ENCODE data around the gene TMPRSS2. TPM values are rescaled to one million over a fixed set of nuclear protein-coding genes. Genes with fewer than 3 reads are reported as not detected.

TMPRSS2 gene
- total and polyA plus RNA-seq, 9 of the 15 experiments (the other 6 are each of a cell fraction or from before 2014, with no cell fraction given), result 0.20 TPM; not detected in 8

- Histone ChIP-seq H3K4me2 (ENCODE audit: insufficient read depth, low read length) (no peak overlapping the region), H3K27ac (ENCODE audit: extremely low read depth, low read depth, low read length) (no peak overlapping the region), H3K79me2 (ENCODE audit: control insufficient read depth, insufficient read depth, low read length) (no peaks in the 10 kb centered on the region), H3K4me1 (replicated peaks in 1 of 2; ENCODE audit: control insufficient read depth in 2 of 2, insufficient read depth in 2 of 2, low read length in 2 of 2) (peaks cover 0 to 3% of the 10 kb centered on the region in 2 experiments; a peak in 1 of 5 replicates), H3K4me3 (no peak overlapping the region), H3K9me3 (replicated peaks; ENCODE audit: control insufficient read depth, insufficient read depth, low read depth, low read length) (no peaks in the 10 kb centered on the region), H3K27me3 (ENCODE audit: control insufficient read depth in 2 of 2, insufficient read depth in 2 of 2, low read length in 2 of 2) (peaks cover 35 to 39% of the 10 kb centered on the region in 2 experiments), H3K9ac (ENCODE audit: insufficient read depth in 1 of 2, low read depth in 2 of 2, low read length in 2 of 2) (no peak overlapping the region), H4K20me1 (replicated peaks; ENCODE audit: control insufficient read depth, insufficient read depth, low read length) (peaks cover 4% of the 10 kb centered on the region; the same call in 1 of the 2 replicates), H2AFZ (ENCODE audit: low read depth, low read length) (no peak overlapping the region), H3K9me1 (ENCODE audit: control insufficient read depth, insufficient read depth, low read length) (peaks cover 6% of the 10 kb centered on the region), H3K36me3 (ENCODE audit: control insufficient read depth, insufficient read depth, low read length) (no peaks in the 10 kb centered on the region)
- ATAC-seq, result no peak
- intact Hi-C loops (cut with micrococcal nuclease), result no loop called here
- no peak for DNase-seq (ENCODE audit: extremely low read depth in 1 of 4, low spot score in 3 of 4)
- WGBS (ENCODE audit: insufficient coverage, low coverage, missing lambda C conversion rate), result 0% methylated on average over 5 of the region's 5 CpGs
- TF ChIP-seq KDM5B (IDR thresholded peaks at IDR 0.05; ENCODE audit: insufficient replicate concordance, low read depth, low read length) (no peak), ZNF146 (CRISPR knock-in tag; IDR thresholded peaks at IDR 0.05; ENCODE audit: unreplicated experiment) (no peak), SRSF1 (IDR thresholded peaks at IDR 0.05; ENCODE audit: low read depth, low read length) (no peak), ZNF124 (CRISPR knock-in tag; IDR thresholded peaks at IDR 0.05) (no peak), TBL1XR1 (IDR thresholded peaks at IDR 0.05; ENCODE audit: low read length in 2 of 2) (no peak), STAG1 (CRISPR knock-in tag; IDR thresholded peaks at IDR 0.05; ENCODE audit: borderline replicate concordance) (no peak), ZMIZ1 (IDR thresholded peaks at IDR 0.05; ENCODE audit: low read depth in 2 of 2, low read length in 2 of 2) (no peak), TCF3 (CRISPR knock-in tag; IDR thresholded peaks at IDR 0.05) (no peak), TCFL5 (CRISPR knock-in tag; conservative IDR thresholded peaks at IDR 0.05) (no peak)
- TF ChIP-seq, protein P1, sequence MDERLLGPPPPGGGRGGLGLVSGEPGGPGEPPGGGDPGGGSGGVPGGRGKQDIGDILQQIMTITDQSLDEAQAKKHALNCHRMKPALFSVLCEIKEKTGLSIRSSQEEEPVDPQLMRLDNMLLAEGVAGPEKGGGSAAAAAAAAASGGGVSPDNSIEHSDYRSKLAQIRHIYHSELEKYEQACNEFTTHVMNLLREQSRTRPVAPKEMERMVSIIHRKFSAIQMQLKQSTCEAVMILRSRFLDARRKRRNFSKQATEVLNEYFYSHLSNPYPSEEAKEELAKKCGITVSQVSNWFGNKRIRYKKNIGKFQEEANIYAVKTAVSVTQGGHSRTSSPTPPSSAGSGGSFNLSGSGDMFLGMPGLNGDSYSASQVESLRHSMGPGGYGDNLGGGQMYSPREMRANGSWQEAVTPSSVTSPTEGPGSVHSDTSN (CRISPR knock-in tag; IDR thresholded peaks at IDR 0.05; ENCODE audit: low read depth), result no peak
- TF ChIP-seq, protein P1 (tag; conservative IDR thresholded peaks at IDR 0.05; ENCODE audit: low read depth), result no peak
- TF ChIP-seq, protein P2, sequence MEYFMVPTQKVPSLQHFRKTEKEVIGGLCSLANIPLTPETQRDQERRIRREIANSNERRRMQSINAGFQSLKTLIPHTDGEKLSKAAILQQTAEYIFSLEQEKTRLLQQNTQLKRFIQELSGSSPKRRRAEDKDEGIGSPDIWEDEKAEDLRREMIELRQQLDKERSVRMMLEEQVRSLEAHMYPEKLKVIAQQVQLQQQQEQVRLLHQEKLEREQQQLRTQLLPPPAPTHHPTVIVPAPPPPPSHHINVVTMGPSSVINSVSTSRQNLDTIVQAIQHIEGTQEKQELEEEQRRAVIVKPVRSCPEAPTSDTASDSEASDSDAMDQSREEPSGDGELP (CRISPR knock-in tag; IDR thresholded peaks at IDR 0.05; ENCODE audit: borderline replicate concordance), result no peak
- ChIA-PET POLR2A (no interaction called here), CTCF (ENCODE audit: low intra/inter-chr PET ratio) (no interaction called here)
- BruUV-seq (replicated peaks), result no TSS peak
- FAIRE-seq, result no peak
- in situ Hi-C loops (cut with MboI), result no loop called here
These were observed 3.9 kb downstream of the TMPRSS2 start for GRCh38 chr21:41504030-41504429.
